GM18520 (cell line): ENCODE data around the gene PLCH2.

Experiments
- ATAC-seq: cut with Tn5 transposase; IDR thresholded peaks from one replicate; pipeline ENCODE4 v1.9.1; 2021; ENCODE audit not compliant: unreplicated experiment

Gene PLCH2

GRCh38 chr1:2475571-2475970, 518 bp upstream of the PLCH2 start:
- no peak for ATAC-seq

GRCh38 chr1:2477309-2477708, 1.2 kb downstream of the PLCH2 start:
- no peak for ATAC-seq

GRCh38 chr1:2477791-2478499, 1.9 kb downstream of the PLCH2 start:
- no peak for ATAC-seq

GRCh38 chr1:2479186-2479585, 3.1 kb downstream of the PLCH2 start:
- ATAC-seq: no peak

- no peak for ATAC-seq
Observed at GRCh38 chr1:2479618-2480017, 3.5 kb downstream of the PLCH2 start.

GRCh38 chr1:2480236-2480985, 4.3 kb downstream of the PLCH2 start:
- ATAC-seq: no peak

- no peak for ATAC-seq
Observed at GRCh38 chr1:2480986-2481364, 4.9 kb downstream of the PLCH2 start.

GRCh38 chr1:2481885-2482284, 5.8 kb downstream of the PLCH2 start:
- ATAC-seq: no peak

GRCh38 chr1:2482588-2482987, 6.5 kb downstream of the PLCH2 start:
- ATAC-seq: no peak

GRCh38 chr1:2483026-2483425, 6.9 kb downstream of the PLCH2 start:
- ATAC-seq: no peak

- ATAC-seq: no peak
Observed at GRCh38 chr1:2483970-2484369, 7.9 kb downstream of the PLCH2 start.

GRCh38 chr1:2486041-2486440, 10.0 kb downstream of the PLCH2 start:
- ATAC-seq: no peak

GRCh38 chr1:2486558-2486957, 10.5 kb downstream of the PLCH2 start:
- ATAC-seq: no peak

GRCh38 chr1:2488688-2489087, 12.6 kb downstream of the PLCH2 start:
- no peak for ATAC-seq

- ATAC-seq: no peak
Observed at GRCh38 chr1:2489615-2490014, 13.5 kb downstream of the PLCH2 start.

GRCh38 chr1:2492091-2492490, 16.0 kb downstream of the PLCH2 start:
- ATAC-seq: no peak

- ATAC-seq: no peak
Observed at GRCh38 chr1:2493218-2493617, 17.1 kb downstream of the PLCH2 start.

GRCh38 chr1:2493691-2494322, 17.7 kb downstream of the PLCH2 start:
- ATAC-seq: no peak

GRCh38 chr1:2494323-2494693, 18.2 kb downstream of the PLCH2 start:
- no peak for ATAC-seq

- no peak for ATAC-seq
Observed at GRCh38 chr1:2495026-2495425, 18.9 kb downstream of the PLCH2 start.

GRCh38 chr1:2495546-2495945, 19.5 kb downstream of the PLCH2 start:
- no peak for ATAC-seq

GRCh38 chr1:2496087-2496622, 20.1 kb downstream of the PLCH2 start:
- no peak for ATAC-seq
